SU-DHL-6 (cell line): Measurements from ENCODE around the gene SLX4IP.

Source experiments
- CTCF ChIP-seq: fragments of 200-600 bp; sonication (generic); IDR thresholded peaks from one replicate; pipeline ENCODE4 v1.5.1; 2017; ENCODE audit warnings: antibody characterized with exemption, mild to moderate bottlenecking, low read length, moderate library complexity; ENCODE audit not compliant: insufficient read depth, poor library complexity, severe bottlenecking
- EZH2phosphoT487 ChIP-seq: fragments of 200-600 bp; sonication (generic), shearing (Covaris generic); conservative IDR thresholded peaks from 2 replicates; pipeline ENCODE4 v1.6.1; 2018; ENCODE audit warnings: mild to moderate bottlenecking, antibody characterized with exemption, low read length, moderate library complexity, mixed read lengths

- TF ChIP-seq CTCF, result no peak
- TF ChIP-seq EZH2phosphoT487, result no peak
Observed at GRCh38 chr20:10453241-10453640, 18.1 kb downstream of the SLX4IP start.
